Measurements from ENCODE around the gene MAGEB4. TPM values are rescaled to one million over a fixed set of nuclear protein-coding genes. Genes with fewer than 3 reads are reported as not detected.

The MAGEB4 gene
- total RNA-seq, 1 experiment from 2014 or later, result not detected

DNA sequence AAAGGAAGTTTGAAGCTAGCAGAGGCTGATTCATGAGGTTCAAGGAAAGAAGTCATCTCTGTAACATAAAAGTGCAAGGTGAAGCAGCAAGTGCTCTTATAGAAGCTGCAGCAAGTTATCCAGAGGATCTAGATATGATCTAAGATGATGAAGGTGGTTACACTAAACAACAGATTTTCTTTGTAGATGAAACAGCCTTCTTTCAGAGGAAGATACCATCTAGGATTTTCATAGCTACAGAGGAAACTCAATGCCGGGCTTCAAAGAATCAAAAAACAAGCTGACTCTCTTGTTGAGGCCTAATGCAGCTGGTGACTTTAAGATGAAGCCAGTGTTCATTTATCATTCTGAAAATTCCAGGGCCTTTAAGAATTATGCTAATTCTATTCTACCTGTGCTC is 38.6 kb downstream of the MAGEB4 start:
- DNase-seq (ENCODE audit: low read depth, low spot score) (no peak), ATAC-seq (no peak)
- POLR2A ChIA-PET, result no interaction called here
- Histone ChIP-seq H3K4me1 (ENCODE audit: control insufficient read depth in 1 of 2, insufficient read depth in 2 of 2, low read length in 2 of 2) (peaks cover 24 to 29% of the 10 kb centered on the region in 2 experiments), H3K4me3 (replicated peaks in 1 of 2; ENCODE audit: low read depth in 1 of 2, low read length in 2 of 2) (no peak overlapping the region), H3K36me3 (ENCODE audit: control insufficient read depth in 1 of 2, insufficient read depth in 2 of 2, low read length in 2 of 2) (no peaks in the 10 kb centered on the region), H3K27me3 (ENCODE audit: insufficient read depth, low read length) (no peaks in the 10 kb centered on the region), H3K9me3 (ENCODE audit: control insufficient read depth in 1 of 2, insufficient read depth in 1 of 2, low read depth in 1 of 2, low read length in 2 of 2) (no peaks in the 10 kb centered on the region), H3K9me2 (ENCODE audit: insufficient read depth) (no peaks in the 10 kb centered on the region), H3K79me2 (ENCODE audit: insufficient read depth, low read length) (no peaks in the 10 kb centered on the region), H3K27ac (ENCODE audit: low read depth, low read length) (no peak overlapping the region), H3K4me2 (ENCODE audit: low read length) (no peak overlapping the region), H3K9ac (ENCODE audit: low read length) (no peak overlapping the region), H2AFZ (ENCODE audit: low read depth, low read length, poor library complexity, severe bottlenecking) (no peak overlapping the region), H4K20me1 (ENCODE audit: insufficient read depth) (no peaks in the 10 kb centered on the region)
- intact Hi-C loops (cut with micrococcal nuclease), result no loop called here
- RAD21 ChIA-PET (ENCODE audit: low non-redundant PET in 1 of 2, low total read pairs in 2 of 2, uncharacterized antibody in 2 of 2, unreplicated experiment in 2 of 2), result no interaction called here
- TF ChIP-seq CBX3 (IDR thresholded peaks at IDR 0.05; ENCODE audit: low read depth) (no peak), POLR2A (IDR thresholded peaks at IDR 0.05; ENCODE audit: borderline replicate concordance, extremely low read depth, insufficient read depth, insufficient read length) (no peak), RAD21 (IDR thresholded peaks at IDR 0.05; ENCODE audit: low read depth) (no peak), SIN3A (IDR thresholded peaks at IDR 0.05; ENCODE audit: low read depth) (no peak), ZFX (IDR thresholded peaks at IDR 0.05) (no peak), FOSL1 (IDR thresholded peaks at IDR 0.05; ENCODE audit: low read depth) (no peak), SRF (IDR thresholded peaks at IDR 0.05; ENCODE audit: low read depth) (no peak)
- TF ChIP-seq, protein P1, sequence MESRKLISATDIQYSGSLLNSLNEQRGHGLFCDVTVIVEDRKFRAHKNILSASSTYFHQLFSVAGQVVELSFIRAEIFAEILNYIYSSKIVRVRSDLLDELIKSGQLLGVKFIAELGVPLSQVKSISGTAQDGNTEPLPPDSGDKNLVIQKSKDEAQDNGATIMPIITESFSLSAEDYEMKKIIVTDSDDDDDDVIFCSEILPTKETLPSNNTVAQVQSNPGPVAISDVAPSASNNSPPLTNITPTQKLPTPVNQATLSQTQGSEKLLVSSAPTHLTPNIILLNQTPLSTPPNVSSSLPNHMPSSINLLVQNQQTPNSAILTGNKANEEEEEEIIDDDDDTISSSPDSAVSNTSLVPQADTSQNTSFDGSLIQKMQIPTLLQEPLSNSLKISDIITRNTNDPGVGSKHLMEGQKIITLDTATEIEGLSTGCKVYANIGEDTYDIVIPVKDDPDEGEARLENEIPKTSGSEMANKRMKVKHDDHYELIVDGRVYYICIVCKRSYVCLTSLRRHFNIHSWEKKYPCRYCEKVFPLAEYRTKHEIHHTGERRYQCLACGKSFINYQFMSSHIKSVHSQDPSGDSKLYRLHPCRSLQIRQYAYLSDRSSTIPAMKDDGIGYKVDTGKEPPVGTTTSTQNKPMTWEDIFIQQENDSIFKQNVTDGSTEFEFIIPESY (IDR thresholded peaks at IDR 0.05; ENCODE audit: extremely low read depth, insufficient replicate concordance, low read length), result no peak
- TF ChIP-seq, protein P2, sequence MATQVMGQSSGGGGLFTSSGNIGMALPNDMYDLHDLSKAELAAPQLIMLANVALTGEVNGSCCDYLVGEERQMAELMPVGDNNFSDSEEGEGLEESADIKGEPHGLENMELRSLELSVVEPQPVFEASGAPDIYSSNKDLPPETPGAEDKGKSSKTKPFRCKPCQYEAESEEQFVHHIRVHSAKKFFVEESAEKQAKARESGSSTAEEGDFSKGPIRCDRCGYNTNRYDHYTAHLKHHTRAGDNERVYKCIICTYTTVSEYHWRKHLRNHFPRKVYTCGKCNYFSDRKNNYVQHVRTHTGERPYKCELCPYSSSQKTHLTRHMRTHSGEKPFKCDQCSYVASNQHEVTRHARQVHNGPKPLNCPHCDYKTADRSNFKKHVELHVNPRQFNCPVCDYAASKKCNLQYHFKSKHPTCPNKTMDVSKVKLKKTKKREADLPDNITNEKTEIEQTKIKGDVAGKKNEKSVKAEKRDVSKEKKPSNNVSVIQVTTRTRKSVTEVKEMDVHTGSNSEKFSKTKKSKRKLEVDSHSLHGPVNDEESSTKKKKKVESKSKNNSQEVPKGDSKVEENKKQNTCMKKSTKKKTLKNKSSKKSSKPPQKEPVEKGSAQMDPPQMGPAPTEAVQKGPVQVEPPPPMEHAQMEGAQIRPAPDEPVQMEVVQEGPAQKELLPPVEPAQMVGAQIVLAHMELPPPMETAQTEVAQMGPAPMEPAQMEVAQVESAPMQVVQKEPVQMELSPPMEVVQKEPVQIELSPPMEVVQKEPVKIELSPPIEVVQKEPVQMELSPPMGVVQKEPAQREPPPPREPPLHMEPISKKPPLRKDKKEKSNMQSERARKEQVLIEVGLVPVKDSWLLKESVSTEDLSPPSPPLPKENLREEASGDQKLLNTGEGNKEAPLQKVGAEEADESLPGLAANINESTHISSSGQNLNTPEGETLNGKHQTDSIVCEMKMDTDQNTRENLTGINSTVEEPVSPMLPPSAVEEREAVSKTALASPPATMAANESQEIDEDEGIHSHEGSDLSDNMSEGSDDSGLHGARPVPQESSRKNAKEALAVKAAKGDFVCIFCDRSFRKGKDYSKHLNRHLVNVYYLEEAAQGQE (IDR thresholded peaks at IDR 0.05; ENCODE audit: low read depth), result no peak
- BruUV-seq (replicated peaks), result no TSS peak
- CTCF ChIA-PET, result no interaction called here
